ENCODE results near the gene NCAPH2. TPM values are rescaled to one million over a fixed set of nuclear protein-coding genes. Genes with fewer than 3 reads are reported as not detected.

Gene NCAPH2
- total and polyA plus RNA-seq, 9 of the 15 experiments (the other 6 are each of a cell fraction or from before 2014, with no cell fraction given) = 3.6 to 88.6 (median 32.4) TPM

DNA sequence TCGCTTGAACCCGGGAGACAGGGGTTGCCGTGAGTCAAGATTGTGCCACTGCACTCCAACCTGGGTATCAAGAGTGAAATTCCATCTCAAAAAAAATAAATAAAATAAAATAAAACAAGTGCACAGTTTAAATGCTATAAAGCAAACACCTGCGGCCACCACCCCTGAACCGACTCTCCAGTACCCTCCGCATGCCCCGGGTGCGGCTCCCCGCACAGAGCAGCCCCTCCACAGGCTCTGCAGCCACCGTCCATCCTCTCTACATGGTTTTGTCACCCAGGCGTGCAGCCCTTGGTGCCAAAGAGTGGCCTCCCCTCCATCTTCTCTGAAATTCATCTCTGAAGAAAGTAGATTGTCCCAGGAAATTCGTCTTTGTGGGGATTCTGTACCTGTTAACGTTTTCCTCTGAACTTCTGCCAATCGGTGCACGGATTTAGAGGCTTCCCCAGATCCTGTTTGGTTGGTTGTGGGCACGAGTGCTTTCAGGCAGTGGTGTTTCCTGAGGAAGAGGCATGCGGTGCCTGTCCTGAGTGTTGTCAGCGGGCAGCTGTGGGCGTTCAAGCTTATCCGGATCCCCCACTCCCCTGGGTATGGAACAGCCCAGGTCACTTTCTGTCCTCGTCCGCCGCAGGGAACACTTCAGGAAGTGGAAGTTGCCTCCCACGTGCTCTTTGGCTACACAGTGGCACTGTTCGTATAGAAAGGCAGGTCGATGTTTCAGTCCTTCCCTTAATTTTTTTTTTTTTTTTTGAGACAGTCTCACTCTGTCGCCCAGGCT lies 17.3 kb upstream of the NCAPH2 start:
- Histone ChIP-seq H3K27ac (ENCODE audit: extremely low read depth, low read depth, low read length) (no peak overlapping the region), H4K20me1 (replicated peaks; ENCODE audit: control insufficient read depth, insufficient read depth, low read length) (no peaks in the 10 kb centered on the region), H3K79me2 (ENCODE audit: control insufficient read depth, insufficient read depth, low read length) (no peaks in the 10 kb centered on the region), H2AFZ (ENCODE audit: low read depth, low read length) (no peak overlapping the region), H3K36me3 (ENCODE audit: control insufficient read depth, insufficient read depth, low read length) (no peaks in the 10 kb centered on the region), H3K9ac (ENCODE audit: insufficient read depth in 1 of 2, low read depth in 2 of 2, low read length in 2 of 2) (no peak overlapping the region), H3K27me3 (ENCODE audit: control insufficient read depth in 2 of 2, insufficient read depth in 2 of 2, low read length in 2 of 2) (no peaks in the 10 kb centered on the region), H3K4me3 (no peak overlapping the region), H3K9me3 (replicated peaks; ENCODE audit: control insufficient read depth, insufficient read depth, low read depth, low read length) (no peaks in the 10 kb centered on the region), H3K4me1 (replicated peaks in 1 of 2; ENCODE audit: control insufficient read depth in 2 of 2, insufficient read depth in 2 of 2, low read length in 2 of 2) (peaks cover 0 to 29% of the 10 kb centered on the region in 2 experiments; a peak in 2 of 5 replicates), H3K9me1 (ENCODE audit: control insufficient read depth, insufficient read depth, low read length) (no peaks in the 10 kb centered on the region), H3K4me2 (ENCODE audit: insufficient read depth, low read length) (no peak overlapping the region)
- WGBS (ENCODE audit: insufficient coverage, low coverage, missing lambda C conversion rate) = 40% methylated on average over 23 of the region's 27 CpGs
- FAIRE-seq (no peak), ATAC-seq (no peak), DNase-seq (ENCODE audit: extremely low read depth in 1 of 4, low spot score in 3 of 4) (no peak)
- ChIA-PET POLR2A (no interaction called here), CTCF (ENCODE audit: low intra/inter-chr PET ratio) (no interaction called here)
- no TSS peak for BruUV-seq (replicated peaks)
- in situ Hi-C loops (cut with MboI) (no loop called here), intact Hi-C loops (cut with micrococcal nuclease) (no loop called here)
- TF ChIP-seq, protein P1, sequence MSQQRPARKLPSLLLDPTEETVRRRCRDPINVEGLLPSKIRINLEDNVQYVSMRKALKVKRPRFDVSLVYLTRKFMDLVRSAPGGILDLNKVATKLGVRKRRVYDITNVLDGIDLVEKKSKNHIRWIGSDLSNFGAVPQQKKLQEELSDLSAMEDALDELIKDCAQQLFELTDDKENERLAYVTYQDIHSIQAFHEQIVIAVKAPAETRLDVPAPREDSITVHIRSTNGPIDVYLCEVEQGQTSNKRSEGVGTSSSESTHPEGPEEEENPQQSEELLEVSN (IDR thresholded peaks at IDR 0.05; ENCODE audit: borderline replicate concordance in 1 of 2, extremely low read depth in 1 of 2, insufficient read depth in 1 of 2, insufficient read length in 1 of 2, low read depth in 1 of 2, low read length in 1 of 2, poor library complexity in 1 of 2, severe bottlenecking in 1 of 2) = peak in 1 of 2 experiments; percentile 32
- TF ChIP-seq L3MBTL2 (IDR thresholded peaks at IDR 0.05) = peak; percentile 46; the same call in 1 of the 2 replicates
- TF ChIP-seq, protein P2, sequence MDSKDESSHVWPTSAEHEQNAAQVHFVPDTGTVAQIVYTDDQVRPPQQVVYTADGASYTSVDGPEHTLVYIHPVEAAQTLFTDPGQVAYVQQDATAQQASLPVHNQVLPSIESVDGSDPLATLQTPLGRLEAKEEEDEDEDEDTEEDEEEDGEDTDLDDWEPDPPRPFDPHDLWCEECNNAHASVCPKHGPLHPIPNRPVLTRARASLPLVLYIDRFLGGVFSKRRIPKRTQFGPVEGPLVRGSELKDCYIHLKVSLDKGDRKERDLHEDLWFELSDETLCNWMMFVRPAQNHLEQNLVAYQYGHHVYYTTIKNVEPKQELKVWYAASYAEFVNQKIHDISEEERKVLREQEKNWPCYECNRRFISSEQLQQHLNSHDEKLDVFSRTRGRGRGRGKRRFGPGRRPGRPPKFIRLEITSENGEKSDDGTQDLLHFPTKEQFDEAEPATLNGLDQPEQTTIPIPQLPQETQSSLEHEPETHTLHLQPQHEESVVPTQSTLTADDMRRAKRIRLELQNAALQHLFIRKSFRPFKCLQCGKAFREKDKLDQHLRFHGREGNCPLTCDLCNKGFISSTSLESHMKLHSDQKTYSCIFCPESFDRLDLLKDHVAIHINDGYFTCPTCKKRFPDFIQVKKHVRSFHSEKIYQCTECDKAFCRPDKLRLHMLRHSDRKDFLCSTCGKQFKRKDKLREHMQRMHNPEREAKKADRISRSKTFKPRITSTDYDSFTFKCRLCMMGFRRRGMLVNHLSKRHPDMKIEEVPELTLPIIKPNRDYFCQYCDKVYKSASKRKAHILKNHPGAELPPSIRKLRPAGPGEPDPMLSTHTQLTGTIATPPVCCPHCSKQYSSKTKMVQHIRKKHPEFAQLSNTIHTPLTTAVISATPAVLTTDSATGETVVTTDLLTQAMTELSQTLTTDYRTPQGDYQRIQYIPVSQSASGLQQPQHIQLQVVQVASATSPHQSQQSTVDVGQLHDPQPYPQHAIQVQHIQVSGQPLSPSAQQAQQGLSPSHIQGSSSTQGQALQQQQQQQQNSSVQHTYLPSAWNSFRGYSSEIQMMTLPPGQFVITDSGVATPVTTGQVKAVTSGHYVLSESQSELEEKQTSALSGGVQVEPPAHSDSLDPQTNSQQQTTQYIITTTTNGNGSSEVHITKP (IDR thresholded peaks at IDR 0.05; ENCODE audit: partially characterized antibody) = peak; percentile 37
- TF ChIP-seq JUN (IDR thresholded peaks at IDR 0.05; ENCODE audit: borderline replicate concordance, low read depth, low read length) = no peak
- no peak for TF ChIP-seq JUN (CRISPR knock-in tag; IDR thresholded peaks at IDR 0.05; ENCODE audit: borderline replicate concordance)
